Measurements from ENCODE around the gene CADM2.
"Not testable (repeated sequence)": the region's sequence is repeated elsewhere in the genome, so short reads cannot be mapped to it uniquely, and the experiment has no call there.

The CADM2 gene

GRCh38 chr3:85939074-85939482 is 980.3 kb downstream of the CADM2 start:
- no peaks in the 10 kb centered on the region for H3K27me3 ChIP-seq (replicated peaks; ENCODE audit: control insufficient read depth, insufficient read depth, low read length)
- no peaks in the 10 kb centered on the region for H3K36me3 ChIP-seq (ENCODE audit: control insufficient read depth, insufficient read depth, low read length)
- DNase-seq (ENCODE audit: extremely low read depth, insufficient read length): no peak
- TF ChIP-seq CTCF (IDR thresholded peaks at IDR 0.05; ENCODE audit: insufficient read depth, low read length, poor library complexity, severe bottlenecking): no peak
- H3K4me3 ChIP-seq (replicated peaks; ENCODE audit: low read depth, low read length): no peak overlapping the region

- no peak for TF ChIP-seq CTCF (IDR thresholded peaks at IDR 0.05; ENCODE audit: insufficient read depth, low read length, poor library complexity, severe bottlenecking)
- DNase-seq (ENCODE audit: extremely low read depth, insufficient read length): no peak
- no peaks in the 10 kb centered on the region for H3K27me3 ChIP-seq (replicated peaks; ENCODE audit: control insufficient read depth, insufficient read depth, low read length)
- no peak overlapping the region for H3K4me3 ChIP-seq (replicated peaks; ENCODE audit: low read depth, low read length)
- H3K36me3 ChIP-seq (ENCODE audit: control insufficient read depth, insufficient read depth, low read length): no peaks in the 10 kb centered on the region
These were observed 991.6 kb downstream of the CADM2 start for GRCh38 chr3:85950435-85950834.

- no peak overlapping the region for H3K4me3 ChIP-seq (replicated peaks; ENCODE audit: low read depth, low read length)
These were observed 1002.0 kb downstream of the CADM2 start for GRCh38 chr3:85960793-85961192.

GRCh38 chr3:85977615-85978338 is 1019.0 kb downstream of the CADM2 start:
- H3K27me3 ChIP-seq (replicated peaks; ENCODE audit: control insufficient read depth, insufficient read depth, low read length): no peaks in the 10 kb centered on the region
- no peak for DNase-seq (ENCODE audit: extremely low read depth, insufficient read length)
- H3K4me3 ChIP-seq (replicated peaks; ENCODE audit: low read depth, low read length): no peak overlapping the region
- TF ChIP-seq CTCF (IDR thresholded peaks at IDR 0.05; ENCODE audit: insufficient read depth, low read length, poor library complexity, severe bottlenecking): no peak
- H3K36me3 ChIP-seq (ENCODE audit: control insufficient read depth, insufficient read depth, low read length): no peaks in the 10 kb centered on the region

More at GRCh38 chr3:85960793-85961192, 1002.0 kb downstream of the CADM2 start:
- no peak for TF ChIP-seq CTCF (IDR thresholded peaks at IDR 0.05; ENCODE audit: insufficient read depth, low read length, poor library complexity, severe bottlenecking)
- no peak for DNase-seq (ENCODE audit: extremely low read depth, insufficient read length)
- Histone ChIP-seq H3K27me3 (replicated peaks; ENCODE audit: control insufficient read depth, insufficient read depth, low read length) (no peaks in the 10 kb centered on the region), H3K36me3 (ENCODE audit: control insufficient read depth, insufficient read depth, low read length) (no peaks in the 10 kb centered on the region)

GRCh38 chr3:85979034-85979433 is 1020.2 kb downstream of the CADM2 start:
- Histone ChIP-seq H3K27me3 (replicated peaks; ENCODE audit: control insufficient read depth, insufficient read depth, low read length) (no peaks in the 10 kb centered on the region), H3K4me3 (replicated peaks; ENCODE audit: low read depth, low read length) (no peak overlapping the region), H3K36me3 (ENCODE audit: control insufficient read depth, insufficient read depth, low read length) (no peaks in the 10 kb centered on the region)
- no peak for TF ChIP-seq CTCF (IDR thresholded peaks at IDR 0.05; ENCODE audit: insufficient read depth, low read length, poor library complexity, severe bottlenecking)
- DNase-seq (ENCODE audit: extremely low read depth, insufficient read length): no peak

- not testable (repeated sequence) for H3K27me3 ChIP-seq (replicated peaks; ENCODE audit: control insufficient read depth, insufficient read depth, low read length); DNase-seq (ENCODE audit: extremely low read depth, insufficient read length); H3K36me3 ChIP-seq (ENCODE audit: control insufficient read depth, insufficient read depth, low read length); H3K4me3 ChIP-seq (replicated peaks; ENCODE audit: low read depth, low read length)
These were observed 1030.8 kb downstream of the CADM2 start for GRCh38 chr3:85989581-85989980.

Data from GM06990 (cell line).